ENCODE results near the gene CRB3.

CRB3 gene

GRCh38 chr19:6458695-6459261 lies 5.3 kb upstream of the CRB3 start:
- H3K4me3 ChIP-seq (replicated peaks; ENCODE audit: low read depth, low read length) = peak overlapping the region; percentile 61
- no peak for DNase-seq (ENCODE audit: extremely low read depth, low read depth)
- no peak for TF ChIP-seq CTCF (IDR thresholded peaks at IDR 0.05; ENCODE audit: low read depth, low read length, missing control alignments)

- no peak for TF ChIP-seq CTCF (IDR thresholded peaks at IDR 0.05; ENCODE audit: low read depth, low read length, missing control alignments)
- no peak for DNase-seq (ENCODE audit: extremely low read depth, low read depth)
- peak within 1 kb of the TSS; percentile 61 for H3K4me3 ChIP-seq (replicated peaks; ENCODE audit: low read depth, low read length)
Measured at GRCh38 chr19:6459262-6460098, 4.6 kb upstream of the CRB3 start, which contains the start of gene SLC25A23. SLC25A23 (minus strand) TSS chr19:6459792; CDS start chr19:6459628, 164 bp downstream.

- peak; percentile 91 for DNase-seq (ENCODE audit: extremely low read depth, low read depth)
- peak; percentile 68 for TF ChIP-seq CTCF (IDR thresholded peaks at IDR 0.05; ENCODE audit: low read depth, low read length, missing control alignments)
- peak overlapping the region; percentile 61 for H3K4me3 ChIP-seq (replicated peaks; ENCODE audit: low read depth, low read length)
Measured at GRCh38 chr19:6460099-6460884, 3.8 kb upstream of the CRB3 start.

GRCh38 chr19:6465006-6465405 lies 935 bp downstream of the CRB3 start:
- H3K4me3 ChIP-seq (replicated peaks; ENCODE audit: low read depth, low read length) = no peak overlapping the region
- TF ChIP-seq CTCF (IDR thresholded peaks at IDR 0.05; ENCODE audit: low read depth, low read length, missing control alignments) = no peak
- no peak for DNase-seq (ENCODE audit: extremely low read depth, low read depth)

GRCh38 chr19:6465663-6466062 lies 1.6 kb downstream of the CRB3 start:
- H3K4me3 ChIP-seq (replicated peaks; ENCODE audit: low read depth, low read length) = no peak overlapping the region
- TF ChIP-seq CTCF (IDR thresholded peaks at IDR 0.05; ENCODE audit: low read depth, low read length, missing control alignments) = no peak
- no peak for DNase-seq (ENCODE audit: extremely low read depth, low read depth)

GRCh38 chr19:6466526-6467248 lies 2.6 kb downstream of the CRB3 start:
- DNase-seq (ENCODE audit: extremely low read depth, low read depth) = no peak
- TF ChIP-seq CTCF (IDR thresholded peaks at IDR 0.05; ENCODE audit: low read depth, low read length, missing control alignments) = no peak
- no peak overlapping the region for H3K4me3 ChIP-seq (replicated peaks; ENCODE audit: low read depth, low read length)

All from HFF-Myc (cell line).